Ectodermal cell (in vitro differentiated cells): ENCODE measurements around the gene UCMA.

Experiments
- H3K27ac ChIP-seq: 2 replicates; pipeline ENCODE4 v1.7.0; 2013; ENCODE audit warnings: mild to moderate bottlenecking, low read depth, low read length; ENCODE audit not compliant: insufficient read depth, poor library complexity, severe bottlenecking
- H3K27me3 ChIP-seq: 2 replicates; pipeline ENCODE4 v1.7.0; 2013; ENCODE audit warnings: mild to moderate bottlenecking, low read length; ENCODE audit not compliant: insufficient read depth, control insufficient read depth, poor library complexity, severe bottlenecking
- H3K36me3 ChIP-seq: one replicate; pipeline ENCODE4 v1.7.0; 2013; ENCODE audit warnings: low read length; ENCODE audit not compliant: control insufficient read depth, insufficient read depth
- H3K4me1 ChIP-seq: one replicate; pipeline ENCODE4 v1.7.0; 2013; ENCODE audit warnings: low read length; ENCODE audit not compliant: control insufficient read depth, insufficient read depth
- H3K4me3 ChIP-seq: 2 replicates; pipeline ENCODE4 v1.7.0; 2013; ENCODE audit warnings: low read depth, low read length, control low read depth; ENCODE audit not compliant: insufficient read depth
- H3K9me3 ChIP-seq: 2 replicates; pipeline ENCODE4 v1.7.0; 2013; ENCODE audit warnings: mild to moderate bottlenecking, low read length, moderate library complexity; ENCODE audit not compliant: control insufficient read depth
- WGBS, 2 experiments: methylation state at CpG; one replicate each; pipeline ENCODE4 v1.1.7; 2013; ENCODE audit warnings: missing lambda C conversion rate in 2 of 2; 5-methylcytosine and 5-hydroxymethylcytosine counted together

Gene UCMA

GRCh38 chr10:13222151-13222550 is 12.0 kb downstream of the UCMA start:
- H3K9me3 ChIP-seq = no peaks in the 10 kb centered on the region
- no peak overlapping the region for H3K27ac ChIP-seq
- H3K4me1 ChIP-seq = no peaks in the 10 kb centered on the region
- no peak overlapping the region for H3K4me3 ChIP-seq
- H3K36me3 ChIP-seq = no peaks in the 10 kb centered on the region
- H3K27me3 ChIP-seq = no peaks in the 10 kb centered on the region
- WGBS, 2 experiments = 93 to 95% methylated on average over 6 of the region's 6 CpGs

DNA sequence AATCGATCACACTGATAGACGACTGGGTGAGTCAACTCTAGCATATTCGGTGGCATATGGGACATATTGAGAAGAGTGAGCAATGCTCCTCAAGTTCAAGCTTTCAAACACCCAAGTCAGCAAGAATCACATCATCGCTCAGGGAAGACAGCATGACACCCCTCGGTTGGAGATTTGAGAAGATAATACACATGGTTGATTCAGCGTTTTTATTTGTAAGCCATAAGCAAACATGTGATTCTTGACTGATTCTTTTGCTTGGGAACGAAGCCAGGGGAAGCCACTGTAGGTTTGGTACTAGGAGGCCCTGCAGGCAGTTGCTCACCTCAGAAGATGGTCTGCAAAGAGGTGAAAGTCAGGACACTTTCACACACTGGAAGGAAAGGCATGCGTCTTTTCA is 12.6 kb downstream of the UCMA start:
- H3K4me3 ChIP-seq = no peak overlapping the region
- H3K4me1 ChIP-seq = no peaks in the 10 kb centered on the region
- no peaks in the 10 kb centered on the region for H3K27me3 ChIP-seq
- no peaks in the 10 kb centered on the region for H3K36me3 ChIP-seq
- no peaks in the 10 kb centered on the region for H3K9me3 ChIP-seq
- no peak overlapping the region for H3K27ac ChIP-seq
- 94 to 96% methylated on average over 8 of the region's 8 CpGs for WGBS, 2 experiments

GRCh38 chr10:13219685-13220670 is 14.2 kb downstream of the UCMA start:
- WGBS, 2 experiments = 70% methylated on average over 12 of the region's 12 CpGs
- H3K4me3 ChIP-seq = no peak overlapping the region
- H3K9me3 ChIP-seq = no peaks in the 10 kb centered on the region
- H3K27me3 ChIP-seq = no peaks in the 10 kb centered on the region
- no peaks in the 10 kb centered on the region for H3K4me1 ChIP-seq
- no peak overlapping the region for H3K27ac ChIP-seq
- no peaks in the 10 kb centered on the region for H3K36me3 ChIP-seq

- Histone ChIP-seq H3K9me3 (no peaks in the 10 kb centered on the region), H3K36me3 (no peaks in the 10 kb centered on the region), H3K4me3 (no peak overlapping the region), H3K27ac (no peak overlapping the region), H3K4me1 (no peaks in the 10 kb centered on the region), H3K27me3 (no peaks in the 10 kb centered on the region)
- 82 to 88% methylated on average over 3 to 4 of the region's 4 CpGs for WGBS, 2 experiments
These were observed 15.3 kb downstream of the UCMA start for GRCh38 chr10:13218878-13219277.

GRCh38 chr10:13213163-13213562 is 21.0 kb downstream of the UCMA start:
- H3K4me3 ChIP-seq = no peak overlapping the region
- 95 to 97% methylated on average over 7 of the region's 7 CpGs for WGBS, 2 experiments
- no peaks in the 10 kb centered on the region for H3K4me1 ChIP-seq
- H3K9me3 ChIP-seq = no peaks in the 10 kb centered on the region
- H3K36me3 ChIP-seq = peaks cover 29% of the 10 kb centered on the region
- H3K27ac ChIP-seq = no peak overlapping the region
- no peaks in the 10 kb centered on the region for H3K27me3 ChIP-seq

GRCh38 chr10:13206546-13207443 is 27.4 kb downstream of the UCMA start:
- H3K27ac ChIP-seq = no peak overlapping the region
- no peaks in the 10 kb centered on the region for H3K4me1 ChIP-seq
- H3K36me3 ChIP-seq = peaks cover 35% of the 10 kb centered on the region
- no peaks in the 10 kb centered on the region for H3K27me3 ChIP-seq
- 70 to 93% methylated on average over 4 to 5 of the region's 5 CpGs for WGBS, 2 experiments
- H3K9me3 ChIP-seq = no peaks in the 10 kb centered on the region
- H3K4me3 ChIP-seq = no peak overlapping the region

GRCh38 chr10:13206091-13206490 is 28.1 kb downstream of the UCMA start:
- 93 to 95% methylated on average over 9 of the region's 9 CpGs for WGBS, 2 experiments
- Histone ChIP-seq H3K9me3 (no peaks in the 10 kb centered on the region), H3K36me3 (peaks cover 37% of the 10 kb centered on the region), H3K4me3 (no peak overlapping the region), H3K4me1 (no peaks in the 10 kb centered on the region), H3K27me3 (no peaks in the 10 kb centered on the region), H3K27ac (no peak overlapping the region)

DNA sequence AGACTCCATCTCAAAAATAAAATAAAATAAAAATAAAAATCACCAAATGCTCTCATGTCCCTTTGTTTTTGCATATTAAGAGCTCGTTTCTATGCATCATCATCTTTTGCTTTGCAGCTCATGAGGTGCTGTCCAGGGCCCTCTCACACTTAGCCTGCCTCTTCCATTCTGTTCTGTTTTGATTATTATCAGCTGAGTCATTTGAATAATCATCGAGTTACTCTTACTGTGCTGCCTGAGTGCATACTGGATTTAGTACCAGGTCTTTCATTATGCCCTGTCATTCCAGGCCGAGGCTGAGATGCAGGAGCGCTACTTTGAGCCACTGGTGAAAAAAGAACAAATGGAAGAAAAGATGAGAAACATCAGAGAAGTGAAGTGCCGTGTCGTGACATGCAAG is 33.0 kb downstream of the UCMA start:
- peaks cover 49% of the 10 kb centered on the region for H3K36me3 ChIP-seq
- H3K27ac ChIP-seq = no peak overlapping the region
- no peaks in the 10 kb centered on the region for H3K27me3 ChIP-seq
- no peaks in the 10 kb centered on the region for H3K9me3 ChIP-seq
- no peaks in the 10 kb centered on the region for H3K4me1 ChIP-seq
- H3K4me3 ChIP-seq = no peak overlapping the region
- WGBS, 2 experiments = 96% methylated on average over 6 of the region's 6 CpGs

DNA sequence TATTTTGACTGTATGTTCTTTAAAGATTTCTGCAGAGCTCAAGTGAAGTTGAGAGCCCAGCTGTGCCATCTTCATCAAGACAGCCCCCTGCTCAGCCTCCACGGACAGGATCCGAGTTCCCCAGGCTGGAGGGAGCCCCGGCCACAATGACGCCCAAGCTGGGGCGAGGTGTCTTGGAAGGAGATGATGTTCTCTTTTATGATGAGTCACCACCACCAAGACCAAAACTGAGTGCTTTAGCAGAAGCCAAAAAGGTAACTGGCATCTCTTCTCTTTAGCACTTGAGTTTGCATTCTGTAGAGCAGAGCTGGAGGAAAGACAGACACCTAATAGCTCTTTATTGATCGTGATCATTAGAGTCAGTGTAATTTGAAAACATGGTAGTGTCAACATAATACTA is 39.2 kb downstream of the UCMA start:
- H3K36me3 ChIP-seq = peaks cover 54% of the 10 kb centered on the region
- 94 to 95% methylated on average over 6 of the region's 6 CpGs for WGBS, 2 experiments
- H3K27ac ChIP-seq = no peak overlapping the region
- no peaks in the 10 kb centered on the region for H3K4me1 ChIP-seq
- no peaks in the 10 kb centered on the region for H3K9me3 ChIP-seq
- no peak overlapping the region for H3K4me3 ChIP-seq
- H3K27me3 ChIP-seq = no peaks in the 10 kb centered on the region

DNA sequence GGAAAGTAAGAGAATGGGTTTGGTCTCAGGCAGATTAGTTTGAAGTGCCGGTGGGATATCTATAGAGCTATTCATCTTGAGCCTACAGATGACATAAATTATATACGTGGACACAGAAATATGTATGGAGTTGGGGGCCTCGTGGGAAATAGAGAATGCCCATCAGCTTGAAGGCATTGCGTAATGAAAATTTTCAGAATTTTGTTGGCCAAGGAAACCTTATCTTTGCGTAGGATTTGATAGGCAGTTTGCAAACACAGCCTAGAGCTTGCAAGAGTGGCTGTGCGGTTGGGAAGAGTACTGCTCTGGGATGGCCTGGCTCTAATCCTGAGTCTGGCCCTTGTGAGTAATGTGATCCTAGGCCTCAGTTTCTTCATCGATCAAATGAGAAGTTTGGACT is 40.5 kb downstream of the UCMA start:
- no peak overlapping the region for H3K27ac ChIP-seq
- 96 to 98% methylated on average over 7 of the region's 7 CpGs for WGBS, 2 experiments
- no peaks in the 10 kb centered on the region for H3K4me1 ChIP-seq
- H3K27me3 ChIP-seq = no peaks in the 10 kb centered on the region
- H3K9me3 ChIP-seq = no peaks in the 10 kb centered on the region
- H3K4me3 ChIP-seq = no peak overlapping the region
- H3K36me3 ChIP-seq = peaks cover 51% of the 10 kb centered on the region
